ENCODE data around the gene RINT1. TPM values are rescaled to one million over a fixed set of nuclear protein-coding genes. Genes with fewer than 3 reads are reported as not detected.
A peak's percentile ranks its signal among the peaks of the same experiment; 100 is the strongest.
"Not testable (repeated sequence)": the region's sequence is repeated elsewhere in the genome, so short reads cannot be mapped to it uniquely, and the experiment has no call there.

RINT1 gene
- total RNA-seq, 6 experiments from 2014 or later: 21.3 to 26.5 (median 22.4) TPM

GRCh38 chr7:105524840-105525239 is 7.2 kb upstream of the RINT1 start:
- no peak overlapping the region for H3K4me3 Mint-ChIP-seq
- TF ChIP-seq, protein P1, sequence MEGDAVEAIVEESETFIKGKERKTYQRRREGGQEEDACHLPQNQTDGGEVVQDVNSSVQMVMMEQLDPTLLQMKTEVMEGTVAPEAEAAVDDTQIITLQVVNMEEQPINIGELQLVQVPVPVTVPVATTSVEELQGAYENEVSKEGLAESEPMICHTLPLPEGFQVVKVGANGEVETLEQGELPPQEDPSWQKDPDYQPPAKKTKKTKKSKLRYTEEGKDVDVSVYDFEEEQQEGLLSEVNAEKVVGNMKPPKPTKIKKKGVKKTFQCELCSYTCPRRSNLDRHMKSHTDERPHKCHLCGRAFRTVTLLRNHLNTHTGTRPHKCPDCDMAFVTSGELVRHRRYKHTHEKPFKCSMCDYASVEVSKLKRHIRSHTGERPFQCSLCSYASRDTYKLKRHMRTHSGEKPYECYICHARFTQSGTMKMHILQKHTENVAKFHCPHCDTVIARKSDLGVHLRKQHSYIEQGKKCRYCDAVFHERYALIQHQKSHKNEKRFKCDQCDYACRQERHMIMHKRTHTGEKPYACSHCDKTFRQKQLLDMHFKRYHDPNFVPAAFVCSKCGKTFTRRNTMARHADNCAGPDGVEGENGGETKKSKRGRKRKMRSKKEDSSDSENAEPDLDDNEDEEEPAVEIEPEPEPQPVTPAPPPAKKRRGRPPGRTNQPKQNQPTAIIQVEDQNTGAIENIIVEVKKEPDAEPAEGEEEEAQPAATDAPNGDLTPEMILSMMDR (IDR thresholded peaks at IDR 0.05): no peak
- H3K27me3 Mint-ChIP-seq (ENCODE audit: insufficient read depth): peaks cover 2% of the 10 kb centered on the region; the same call in 1 of the 2 replicates
- H3K4me1 Mint-ChIP-seq (ENCODE audit: low read depth): peaks cover 7% of the 10 kb centered on the region
- H3K27ac Mint-ChIP-seq: no peak overlapping the region
- no peak for DNase-seq
- peaks cover 2% of the 10 kb centered on the region for H3K36me3 Mint-ChIP-seq (ENCODE audit: low read depth)
- no peaks in the 10 kb centered on the region for H3K9me3 Mint-ChIP-seq

GRCh38 chr7:105527737-105528136 is 4.3 kb upstream of the RINT1 start:
- not testable (repeated sequence) for H3K27me3 Mint-ChIP-seq (ENCODE audit: insufficient read depth); H3K4me3 Mint-ChIP-seq; H3K9me3 Mint-ChIP-seq; DNase-seq; H3K4me1 Mint-ChIP-seq (ENCODE audit: low read depth); H3K27ac Mint-ChIP-seq; H3K36me3 Mint-ChIP-seq (ENCODE audit: low read depth)

- Mint-ChIP-seq H3K36me3 (ENCODE audit: low read depth) (peaks cover 12% of the 10 kb centered on the region), H3K4me1 (ENCODE audit: low read depth) (peaks cover 19% of the 10 kb centered on the region), H3K27ac (no peak overlapping the region), H3K27me3 (ENCODE audit: insufficient read depth) (no peaks in the 10 kb centered on the region; the same call in 1 of the 2 replicates), H3K9me3 (no peaks in the 10 kb centered on the region), H3K4me3 (no peak overlapping the region)
- TF ChIP-seq, protein P1 (IDR thresholded peaks at IDR 0.05): no peak
- no peak for DNase-seq
Observed at GRCh38 chr7:105530126-105530525, 1.9 kb upstream of the RINT1 start.

DNA sequence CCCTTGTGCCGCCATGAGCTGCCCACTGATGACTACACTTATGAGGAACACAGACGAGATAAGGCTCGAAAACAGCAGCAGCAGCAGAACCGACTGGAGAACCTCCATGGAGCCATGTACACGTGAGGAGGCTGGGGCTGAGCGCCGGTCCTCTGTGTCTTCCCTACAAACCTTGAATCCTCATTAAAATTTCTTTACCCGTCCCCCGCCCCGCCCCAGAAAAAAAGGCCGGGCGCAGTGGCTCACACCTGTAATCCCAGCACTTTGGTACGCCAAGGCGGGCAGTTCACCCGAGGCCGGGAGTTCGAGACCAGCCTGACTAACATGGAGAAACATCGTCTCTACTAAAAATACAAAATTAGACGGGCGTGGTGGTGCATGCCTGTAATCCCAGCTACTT is 1.5 kb upstream of the RINT1 start:
- TF ChIP-seq, protein P1 (IDR thresholded peaks at IDR 0.05): no peak
- Mint-ChIP-seq H3K27ac (no peak overlapping the region), H3K4me1 (ENCODE audit: low read depth) (peaks cover 19% of the 10 kb centered on the region), H3K4me3 (no peak overlapping the region), H3K27me3 (ENCODE audit: insufficient read depth) (no peaks in the 10 kb centered on the region; the same call in 1 of the 2 replicates), H3K36me3 (ENCODE audit: low read depth) (peaks cover 12% of the 10 kb centered on the region), H3K9me3 (no peaks in the 10 kb centered on the region)
- no peak for DNase-seq

- H3K27ac Mint-ChIP-seq: peak overlapping the region; percentile 74
- peak overlapping the region; percentile 98 for H3K4me3 Mint-ChIP-seq
- no peak for DNase-seq
- peaks cover 19% of the 10 kb centered on the region for H3K4me1 Mint-ChIP-seq (ENCODE audit: low read depth)
- TF ChIP-seq, protein P1 (IDR thresholded peaks at IDR 0.05): no peak
- no peaks in the 10 kb centered on the region; the same call in 1 of the 2 replicates for H3K27me3 Mint-ChIP-seq (ENCODE audit: insufficient read depth)
- no peaks in the 10 kb centered on the region for H3K9me3 Mint-ChIP-seq
- H3K36me3 Mint-ChIP-seq (ENCODE audit: low read depth): peaks cover 16% of the 10 kb centered on the region
Observed at GRCh38 chr7:105532709-105533460, 884 bp downstream of the RINT1 start.

- Mint-ChIP-seq H3K9me3 (no peaks in the 10 kb centered on the region), H3K36me3 (ENCODE audit: low read depth) (peaks cover 20% of the 10 kb centered on the region), H3K27ac (no peak overlapping the region), H3K27me3 (ENCODE audit: insufficient read depth) (no peaks in the 10 kb centered on the region), H3K4me1 (ENCODE audit: low read depth) (peaks cover 5% of the 10 kb centered on the region), H3K4me3 (no peak overlapping the region)
- TF ChIP-seq, protein P1 (IDR thresholded peaks at IDR 0.05): no peak
- DNase-seq: no peak
Observed at GRCh38 chr7:105538339-105538738, 6.3 kb downstream of the RINT1 start.

Measured in HFFc6 (cell line).